ENCODE data around the gene KCNN2.

- TF ChIP-seq CEBPB (tag; IDR thresholded peaks at IDR 0.05) (no peak), TARDBP (IDR thresholded peaks at IDR 0.05) (no peak), FOXA1 (IDR thresholded peaks at IDR 0.05; ENCODE audit: borderline replicate concordance) (no peak), MAFK (IDR thresholded peaks at IDR 0.05; ENCODE audit: low read length) (no peak), SPI1 (IDR thresholded peaks at IDR 0.05; ENCODE audit: borderline replicate concordance, low read depth, low read length) (no peak), FOXK2 (conservative IDR thresholded peaks at IDR 0.05 in 1 of 2, IDR thresholded peaks at IDR 0.05 in 1 of 2; ENCODE audit: low read depth in 2 of 2) (no peak), CHD1 (IDR thresholded peaks at IDR 0.05; ENCODE audit: low read length) (no peak), RBM14 (IDR thresholded peaks at IDR 0.05; ENCODE audit: borderline replicate concordance, insufficient read depth, low read depth, low read length) (no peak), MAZ (CRISPR knock-in tag; conservative IDR thresholded peaks at IDR 0.05 in 1 of 2, IDR thresholded peaks at IDR 0.05 in 1 of 2) (no peak), HINFP (tag; conservative IDR thresholded peaks at IDR 0.05; ENCODE audit: low read depth) (no peak), ZNF79 (CRISPR knock-in tag; IDR thresholded peaks at IDR 0.05; ENCODE audit: low read depth) (no peak), RBBP5 (IDR thresholded peaks at IDR 0.05; ENCODE audit: borderline replicate concordance, insufficient read depth, low read length, poor library complexity, severe bottlenecking) (no peak), SREBF1 (IDR thresholded peaks at IDR 0.05; ENCODE audit: borderline replicate concordance, low read depth, low read length) (no peak)
- TF ChIP-seq, protein P1, sequence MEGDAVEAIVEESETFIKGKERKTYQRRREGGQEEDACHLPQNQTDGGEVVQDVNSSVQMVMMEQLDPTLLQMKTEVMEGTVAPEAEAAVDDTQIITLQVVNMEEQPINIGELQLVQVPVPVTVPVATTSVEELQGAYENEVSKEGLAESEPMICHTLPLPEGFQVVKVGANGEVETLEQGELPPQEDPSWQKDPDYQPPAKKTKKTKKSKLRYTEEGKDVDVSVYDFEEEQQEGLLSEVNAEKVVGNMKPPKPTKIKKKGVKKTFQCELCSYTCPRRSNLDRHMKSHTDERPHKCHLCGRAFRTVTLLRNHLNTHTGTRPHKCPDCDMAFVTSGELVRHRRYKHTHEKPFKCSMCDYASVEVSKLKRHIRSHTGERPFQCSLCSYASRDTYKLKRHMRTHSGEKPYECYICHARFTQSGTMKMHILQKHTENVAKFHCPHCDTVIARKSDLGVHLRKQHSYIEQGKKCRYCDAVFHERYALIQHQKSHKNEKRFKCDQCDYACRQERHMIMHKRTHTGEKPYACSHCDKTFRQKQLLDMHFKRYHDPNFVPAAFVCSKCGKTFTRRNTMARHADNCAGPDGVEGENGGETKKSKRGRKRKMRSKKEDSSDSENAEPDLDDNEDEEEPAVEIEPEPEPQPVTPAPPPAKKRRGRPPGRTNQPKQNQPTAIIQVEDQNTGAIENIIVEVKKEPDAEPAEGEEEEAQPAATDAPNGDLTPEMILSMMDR (IDR thresholded peaks at IDR 0.05 in 2 of 3, conservative IDR thresholded peaks at IDR 0.05 in 1 of 3; ENCODE audit: insufficient read depth in 2 of 3, low read depth in 1 of 3, low read length in 3 of 3), result no peak
Observed at GRCh38 chr5:114544561-114544960, 182.7 kb downstream of the KCNN2 start.

Measured in K562 (cell line).